HEK293 (cell line): ENCODE results near the gene SLIT2.
A peak's percentile ranks its signal among the peaks of the same experiment; 100 is the strongest.

Experiments used
- CTCF ChIA-PET: fragments of 350-600 bp; formaldehyde crosslinking; extraction: SDS; loops from one replicate; lab custom pipeline; 2021; ENCODE audit warnings: antibody characterized with exemption; lab: Yijun Ruan, JAX
- POLR2A ChIA-PET: fragments of 300-600 bp; formaldehyde crosslinking; extraction: SDS; loops from one replicate; lab custom pipeline; 2020; ENCODE audit warnings: antibody characterized with exemption, inconsistent platforms; lab: Yijun Ruan, JAX
- H3K27ac ChIP-seq: fragments of 200-500 bp; sonication (Bioruptor generic); 2 replicates; pipeline ENCODE4 v1.5.1; 2014; ENCODE audit warnings: low read depth, low read length, control low read depth, inconsistent platforms; ENCODE audit errors: extremely low read depth
- H3K36me3 ChIP-seq, 2 experiments: fragments of 200-500 bp in 1 of 2; sonication (Bioruptor generic) in 1 of 2; 1 replicate in 1 of 2; 2 replicates in 1 of 2; pipeline ENCODE4 v1.5.1; 2014 to 2017; ENCODE audit warnings: inconsistent platforms in 2 of 2, low read length in 2 of 2; ENCODE audit not compliant: control insufficient read depth in 2 of 2, insufficient read depth in 1 of 2
- H3K4me1 ChIP-seq: fragments of 200-500 bp; sonication (Bioruptor generic); 2 replicates; pipeline ENCODE4 v1.5.1; 2014; ENCODE audit warnings: mild to moderate bottlenecking, low read length, inconsistent platforms; ENCODE audit not compliant: control insufficient read depth, insufficient read depth
- H3K4me3 ChIP-seq: 2 replicates; pipeline ENCODE4 v1.5.1; 2011; ENCODE audit warnings: low read depth, mild to moderate bottlenecking, control low read depth, low read length, moderate library complexity
- H3K9me3 ChIP-seq: fragments of 200-500 bp; sonication (Bioruptor generic); 2 replicates; pipeline ENCODE4 v1.5.1; 2014; ENCODE audit warnings: low read depth, low read length, inconsistent platforms; ENCODE audit not compliant: control insufficient read depth, insufficient read depth
- GFI1B ChIP-seq: fragments of 450-650 bp; formaldehyde crosslinking; IDR thresholded peaks from 2 replicates; pipeline ENCODE4 v1.5.1; 2016; ENCODE audit warnings: missing biosample characterization, missing genetic modification characterization
- GLI4 ChIP-seq: fragments of 450-650 bp; formaldehyde crosslinking; IDR thresholded peaks from 2 replicates; pipeline ENCODE4 v1.5.1; 2016; ENCODE audit warnings: missing biosample characterization, missing genetic modification characterization
- HOXC10 ChIP-seq: sonication (generic); formaldehyde crosslinking; IDR thresholded peaks from 2 replicates; pipeline ENCODE4 v1.8.1; 2023; ENCODE audit warnings: mild to moderate bottlenecking, missing genetic modification reagents
- KLF1 ChIP-seq: fragments of 450-650 bp; formaldehyde crosslinking; IDR thresholded peaks from 2 replicates; pipeline ENCODE4 v1.5.1; 2016; ENCODE audit warnings: missing biosample characterization, missing genetic modification characterization
- KLF16 ChIP-seq: fragments of 450-650 bp; formaldehyde crosslinking; IDR thresholded peaks from 2 replicates; pipeline ENCODE4 v1.5.1; 2017; ENCODE audit warnings: missing biosample characterization, missing genetic modification characterization
- KLF8 ChIP-seq: fragments of 450-650 bp; formaldehyde crosslinking; IDR thresholded peaks from 2 replicates; pipeline ENCODE4 v1.5.1; 2016; ENCODE audit warnings: missing biosample characterization, missing genetic modification characterization
- SCRT1 ChIP-seq: fragments of 450-650 bp; formaldehyde crosslinking; IDR thresholded peaks from 2 replicates; pipeline ENCODE4 v1.5.1; 2016; ENCODE audit warnings: missing biosample characterization, missing genetic modification characterization, borderline replicate concordance
- SP2 ChIP-seq: fragments of 450-650 bp; formaldehyde crosslinking; IDR thresholded peaks from 2 replicates; pipeline ENCODE4 v1.5.1; 2016; ENCODE audit warnings: missing biosample characterization, missing genetic modification characterization
- SP7 ChIP-seq: fragments of 450-650 bp; formaldehyde crosslinking; IDR thresholded peaks from 2 replicates; pipeline ENCODE4 v1.5.1; 2016; ENCODE audit warnings: missing biosample characterization, missing genetic modification characterization
- TRIM28 ChIP-seq: IDR thresholded peaks from 2 replicates; pipeline ENCODE4 v1.6.1; 2011; ENCODE audit warnings: low read length, control low read depth, borderline replicate concordance
- ZBTB1 ChIP-seq: fragments of 450-650 bp; formaldehyde crosslinking; IDR thresholded peaks from 2 replicates; pipeline ENCODE4 v1.5.1; 2016; ENCODE audit warnings: missing biosample characterization, missing genetic modification characterization
- ZBTB17 ChIP-seq: fragments of 450-650 bp; formaldehyde crosslinking; IDR thresholded peaks from 2 replicates; pipeline ENCODE4 v1.5.1; 2016; ENCODE audit warnings: missing biosample characterization, missing genetic modification characterization
- ZBTB7A ChIP-seq: fragments of 450-650 bp; formaldehyde crosslinking; IDR thresholded peaks from 2 replicates; pipeline ENCODE4 v1.5.1; 2016; ENCODE audit warnings: low read depth, missing biosample characterization, missing genetic modification characterization
- ZFP41 ChIP-seq: fragments of 450-650 bp; formaldehyde crosslinking; IDR thresholded peaks from 2 replicates; pipeline ENCODE4 v1.5.1; 2016; ENCODE audit warnings: missing biosample characterization, missing genetic modification characterization, borderline replicate concordance
- ZFP69B ChIP-seq: fragments of 450-650 bp; formaldehyde crosslinking; IDR thresholded peaks from 2 replicates; pipeline ENCODE4 v1.5.1; 2016; ENCODE audit warnings: missing biosample characterization, missing genetic modification characterization
- ZNF121 ChIP-seq: fragments of 450-650 bp; formaldehyde crosslinking; IDR thresholded peaks from 2 replicates; pipeline ENCODE4 v1.5.1; 2016; ENCODE audit warnings: missing biosample characterization, missing genetic modification characterization
- ZNF155 ChIP-seq: fragments of 450-650 bp; formaldehyde crosslinking; IDR thresholded peaks from 2 replicates; pipeline ENCODE4 v1.5.1; 2016; ENCODE audit warnings: missing biosample characterization, missing genetic modification characterization
- ZNF16 ChIP-seq: fragments of 450-650 bp; formaldehyde crosslinking; IDR thresholded peaks from 2 replicates; pipeline ENCODE4 v1.5.1; 2016; ENCODE audit warnings: low read depth, missing biosample characterization, missing genetic modification characterization
- ZNF174 ChIP-seq: fragments of 450-650 bp; formaldehyde crosslinking; IDR thresholded peaks from 2 replicates; pipeline ENCODE4 v1.5.0; 2017; ENCODE audit warnings: missing biosample characterization, mild to moderate bottlenecking, missing genetic modification characterization
- ZNF175 ChIP-seq: fragments of 450-650 bp; formaldehyde crosslinking; IDR thresholded peaks from 2 replicates; pipeline ENCODE4 v1.5.1; 2016; ENCODE audit warnings: missing biosample characterization, missing genetic modification characterization
- ZNF2 ChIP-seq: fragments of 450-650 bp; formaldehyde crosslinking; IDR thresholded peaks from 2 replicates; pipeline ENCODE4 v1.5.1; 2016; ENCODE audit warnings: missing biosample characterization, missing genetic modification characterization
- ZNF211 ChIP-seq: fragments of 450-650 bp; formaldehyde crosslinking; IDR thresholded peaks from 2 replicates; pipeline ENCODE4 v1.5.1; 2016; ENCODE audit warnings: low read depth, missing biosample characterization, missing genetic modification characterization
- ZNF23 ChIP-seq: fragments of 450-650 bp; formaldehyde crosslinking; IDR thresholded peaks from 2 replicates; pipeline ENCODE4 v1.5.1; 2016; ENCODE audit warnings: missing biosample characterization, missing genetic modification characterization, borderline replicate concordance
- ZNF335 ChIP-seq: fragments of 450-650 bp; formaldehyde crosslinking; conservative IDR thresholded peaks from 2 replicates; pipeline ENCODE4 v1.5.1; 2016; ENCODE audit warnings: missing biosample characterization, missing genetic modification characterization
- ZNF366 ChIP-seq: fragments of 450-650 bp; formaldehyde crosslinking; conservative IDR thresholded peaks from 2 replicates; pipeline ENCODE4 v1.5.1; 2016; ENCODE audit warnings: missing biosample characterization, missing genetic modification characterization
- ZNF426 ChIP-seq: fragments of 450-650 bp; formaldehyde crosslinking; IDR thresholded peaks from 2 replicates; pipeline ENCODE4 v1.5.1; 2017; ENCODE audit warnings: missing biosample characterization, missing genetic modification characterization, mild to moderate bottlenecking, inconsistent platforms, moderate library complexity
- ZNF514 ChIP-seq: fragments of 450-650 bp; formaldehyde crosslinking; IDR thresholded peaks from 2 replicates; pipeline ENCODE4 v1.5.1; 2016; ENCODE audit warnings: missing biosample characterization, missing genetic modification characterization
- ZNF561 ChIP-seq: fragments of 450-650 bp; IDR thresholded peaks from 2 replicates; pipeline ENCODE4 v1.5.1; 2018; ENCODE audit warnings: missing biosample characterization, missing genetic modification characterization, borderline replicate concordance
- ZNF571 ChIP-seq: fragments of 450-650 bp; formaldehyde crosslinking; IDR thresholded peaks from 2 replicates; pipeline ENCODE4 v1.5.0; 2017; ENCODE audit warnings: missing biosample characterization, missing genetic modification characterization
- ZNF624 ChIP-seq: fragments of 450-650 bp; formaldehyde crosslinking; IDR thresholded peaks from 2 replicates; pipeline ENCODE4 v1.5.1; 2017; ENCODE audit warnings: missing biosample characterization, missing genetic modification characterization
- ZNF626 ChIP-seq: fragments of 450-650 bp; sonication (Bioruptor Pico); formaldehyde crosslinking; IDR thresholded peaks from 2 replicates; pipeline ENCODE4 v1.5.1; 2018; ENCODE audit warnings: missing biosample characterization, missing genetic modification characterization, inconsistent platforms
- ZNF670 ChIP-seq: fragments of 450-650 bp; formaldehyde crosslinking; IDR thresholded peaks from 2 replicates; pipeline ENCODE4 v1.5.1; 2016; ENCODE audit warnings: missing biosample characterization, missing genetic modification characterization, low read depth
- ZNF76 ChIP-seq: fragments of 450-650 bp; formaldehyde crosslinking; IDR thresholded peaks from 2 replicates; pipeline ENCODE4; 2016; ENCODE audit warnings: low read depth, missing biosample characterization, missing genetic modification characterization, borderline replicate concordance
- ZNF768 ChIP-seq: fragments of 450-650 bp; formaldehyde crosslinking; IDR thresholded peaks from 2 replicates; pipeline ENCODE4 v1.5.1; 2018; ENCODE audit warnings: missing biosample characterization, mild to moderate bottlenecking, missing genetic modification characterization
- ZNF785 ChIP-seq: fragments of 450-650 bp; formaldehyde crosslinking; IDR thresholded peaks from 2 replicates; pipeline ENCODE4 v1.5.1; 2016; ENCODE audit warnings: missing biosample characterization, missing genetic modification characterization
- ZNF791 ChIP-seq: fragments of 450-650 bp; formaldehyde crosslinking; IDR thresholded peaks from 2 replicates; pipeline ENCODE4 v1.5.1; 2016; ENCODE audit warnings: missing biosample characterization, missing genetic modification characterization
- ZSCAN23 ChIP-seq: fragments of 450-650 bp; formaldehyde crosslinking; IDR thresholded peaks from 2 replicates; pipeline ENCODE4 v1.5.1; 2016; ENCODE audit warnings: missing biosample characterization, missing genetic modification characterization
- TF ChIP-seq, protein P1 (sequence below): fragments of 450-650 bp; formaldehyde crosslinking; IDR thresholded peaks from 2 replicates; pipeline ENCODE4 v1.5.1; 2016; ENCODE audit warnings: missing biosample characterization, missing genetic modification characterization
- TF ChIP-seq, protein P2 (sequence below): fragments of 450-650 bp; IDR thresholded peaks from 2 replicates; pipeline ENCODE4 v1.5.1; 2018; ENCODE audit warnings: missing biosample characterization, missing genetic modification characterization

Gene SLIT2

DNA sequence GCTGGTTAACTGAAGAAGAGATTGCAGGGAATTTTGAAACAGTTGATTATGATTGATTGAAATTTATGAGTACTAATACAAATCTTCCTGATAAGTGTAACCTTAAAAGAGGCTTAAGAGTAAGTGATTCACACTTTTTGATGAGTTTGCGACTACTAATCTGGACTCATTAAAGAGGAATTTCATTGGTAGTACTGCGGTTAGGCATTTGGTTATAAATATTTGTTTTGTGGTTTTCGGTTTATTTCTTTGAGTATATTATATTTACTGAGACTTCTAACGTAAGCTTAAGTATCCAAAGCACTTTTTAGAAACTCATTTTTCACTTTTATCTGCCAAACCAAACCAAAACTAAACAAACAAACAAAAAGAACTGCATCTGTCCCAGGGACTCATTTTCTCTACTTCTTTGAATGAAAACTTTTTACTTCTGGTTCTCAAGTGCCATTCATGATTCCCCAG is 20.7 kb downstream of the SLIT2 start:
- CTCF ChIA-PET: interaction anchor here (0.6 to 0.7 kb wide), 3 partner anchors 8 to 350 kb away, joined by 3 to 5 read pairs (median 4); no protein-coding TSS in a partner anchor
- TF ChIP-seq SP7 (tag by site-specific recombination) (peak; percentile 82), TRIM28 (no peak), ZNF624 (no peak), ZNF335 (tag by site-specific recombination) (no peak), ZNF426 (tag by site-specific recombination) (no peak), ZFP69B (tag by site-specific recombination) (no peak), ZNF514 (tag by site-specific recombination) (no peak), ZNF768 (tag by site-specific recombination) (no peak), KLF1 (tag by site-specific recombination) (no peak), ZNF155 (tag by site-specific recombination) (no peak), ZSCAN23 (tag by site-specific recombination) (0 out of 2 replicates have a peak, but pooled peaks have one; percentile 64), KLF16 (tag by site-specific recombination) (no peak), ZNF175 (tag by site-specific recombination) (no peak), ZNF174 (no peak), KLF8 (tag by site-specific recombination) (peak; percentile 79), ZNF76 (peak; percentile 38; the same call in 1 of the 2 replicates), ZNF785 (tag by site-specific recombination) (no peak), GLI4 (tag by site-specific recombination) (no peak), ZNF16 (no peak), ZNF571 (tag by site-specific recombination) (no peak), SP2 (0 out of 2 replicates have a peak, but pooled peaks have one; percentile 29), SCRT1 (tag by site-specific recombination) (no peak), ZBTB17 (peak; percentile 58; the same call in 1 of the 2 replicates), ZFP41 (tag by site-specific recombination) (no peak), ZNF791 (tag by site-specific recombination) (no peak), ZBTB1 (tag by site-specific recombination) (peak; percentile 81; the same call in 1 of the 2 replicates), HOXC10 (CRISPR knock-in tag) (no peak), ZBTB7A (tag by site-specific recombination) (no peak), ZNF2 (no peak; the same call in 1 of the 2 replicates), ZNF211 (no peak), ZNF121 (tag by site-specific recombination) (no peak), ZNF366 (tag by site-specific recombination) (peak; percentile 85), ZNF670 (tag by site-specific recombination) (no peak), ZNF23 (no peak), GFI1B (peak; percentile 84), ZNF626 (tag by site-specific recombination) (no peak), ZNF561 (no peak)
- TF ChIP-seq, protein P1, sequence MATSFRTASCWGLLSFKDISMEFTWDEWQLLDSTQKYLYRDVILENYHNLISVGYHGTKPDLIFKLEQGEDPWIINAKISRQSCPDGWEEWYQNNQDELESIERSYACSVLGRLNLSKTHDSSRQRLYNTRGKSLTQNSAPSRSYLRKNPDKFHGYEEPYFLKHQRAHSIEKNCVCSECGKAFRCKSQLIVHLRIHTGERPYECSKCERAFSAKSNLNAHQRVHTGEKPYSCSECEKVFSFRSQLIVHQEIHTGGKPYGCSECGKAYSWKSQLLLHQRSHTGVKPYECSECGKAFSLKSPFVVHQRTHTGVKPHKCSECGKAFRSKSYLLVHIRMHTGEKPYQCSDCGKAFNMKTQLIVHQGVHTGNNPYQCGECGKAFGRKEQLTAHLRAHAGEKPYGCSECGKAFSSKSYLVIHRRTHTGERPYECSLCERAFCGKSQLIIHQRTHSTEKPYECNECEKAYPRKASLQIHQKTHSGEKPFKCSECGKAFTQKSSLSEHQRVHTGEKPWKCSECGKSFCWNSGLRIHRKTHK (tag by site-specific recombination): no peak
- TF ChIP-seq, protein P2, sequence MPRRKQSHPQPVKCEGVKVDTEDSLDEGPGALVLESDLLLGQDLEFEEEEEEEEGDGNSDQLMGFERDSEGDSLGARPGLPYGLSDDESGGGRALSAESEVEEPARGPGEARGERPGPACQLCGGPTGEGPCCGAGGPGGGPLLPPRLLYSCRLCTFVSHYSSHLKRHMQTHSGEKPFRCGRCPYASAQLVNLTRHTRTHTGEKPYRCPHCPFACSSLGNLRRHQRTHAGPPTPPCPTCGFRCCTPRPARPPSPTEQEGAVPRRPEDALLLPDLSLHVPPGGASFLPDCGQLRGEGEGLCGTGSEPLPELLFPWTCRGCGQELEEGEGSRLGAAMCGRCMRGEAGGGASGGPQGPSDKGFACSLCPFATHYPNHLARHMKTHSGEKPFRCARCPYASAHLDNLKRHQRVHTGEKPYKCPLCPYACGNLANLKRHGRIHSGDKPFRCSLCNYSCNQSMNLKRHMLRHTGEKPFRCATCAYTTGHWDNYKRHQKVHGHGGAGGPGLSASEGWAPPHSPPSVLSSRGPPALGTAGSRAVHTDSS (tag by site-specific recombination): no peak

More for the DNA sequence above, 20.7 kb downstream of the SLIT2 start:
- POLR2A ChIA-PET: interaction anchor here (0.7 kb wide), 2 partner anchors 19 to 20 kb away, joined by 3 read pairs; no protein-coding TSS in a partner anchor
- H3K4me1 ChIP-seq: 0 out of 2 replicates have a peak, but pooled peaks cover 2% of the 10 kb centered on the region
- H3K27ac ChIP-seq: peak overlapping the region; percentile 17; the same call in 1 of the 2 replicates
- H3K36me3 ChIP-seq: peaks cover 0 to 48% of the 10 kb centered on the region in 2 experiments; a peak in 1 of 3 replicates
- no peak overlapping the region for H3K4me3 ChIP-seq
- H3K9me3 ChIP-seq: no peaks in the 10 kb centered on the region
